Right atrium auricular region (tissue), 2 donors: Measurements from ENCODE around the gene NXNL2. TPM values are rescaled to one million over a fixed set of nuclear protein-coding genes. Genes with fewer than 3 reads are reported as not detected.

ENCODE experiments used
- DNase-seq: peaks from one replicate; pipeline ENCODE4 v3.0.0-alpha.2; 2019; ENCODE audit warnings: low spot score
- H3K27ac ChIP-seq, 2 donors: fragments of 200-600 bp; sonication (generic); 1 replicate in 1 of 2; 2 replicates in 1 of 2; pipeline ENCODE4 v1.5.1; 2016 to 2019
- H3K27me3 ChIP-seq, 2 donors: fragments of 200-600 bp; sonication (generic); one replicate each; pipeline versions ENCODE4 v1.5.1 to v1.6.0; 2017 to 2019
- H3K36me3 ChIP-seq: fragments of 200-600 bp; sonication (generic); one replicate; pipeline ENCODE4 v1.5.1; 2016
- H3K4me1 ChIP-seq, 2 donors: fragments of 200-600 bp; sonication (generic); one replicate each; pipeline versions ENCODE4 v1.5.1 to v1.6.0; 2017 to 2019
- H3K4me3 ChIP-seq, 2 donors: fragments of 200-600 bp; sonication (generic); 1 replicate in 1 of 2; 2 replicates in 1 of 2; pipeline ENCODE4 v1.5.1; 2017 to 2019; ENCODE audit warnings: mild to moderate bottlenecking in 1 of 2, moderate library complexity in 1 of 2
- H3K9me3 ChIP-seq, 2 donors: fragments of 200-600 bp; sonication (generic); one replicate each; pipeline ENCODE4 v1.5.1; 2019
- CTCF ChIP-seq, 2 donors: fragments of 200-600 bp; sonication (generic); IDR thresholded peaks; one replicate each; pipeline ENCODE4 v1.5.1; 2019; ENCODE audit warnings: antibody characterized with exemption in 2 of 2
- total RNA-seq, 2 donors: library from RNA; depleted of rRNA; stranded (reverse); fragments of >200 nt; gene quantifications; one replicate each; pipeline ENCODE4 v1.1.0, GENCODE V29; 2016

The NXNL2 gene
- total RNA-seq, 2 donors from 2014 or later, result not detected

DNA sequence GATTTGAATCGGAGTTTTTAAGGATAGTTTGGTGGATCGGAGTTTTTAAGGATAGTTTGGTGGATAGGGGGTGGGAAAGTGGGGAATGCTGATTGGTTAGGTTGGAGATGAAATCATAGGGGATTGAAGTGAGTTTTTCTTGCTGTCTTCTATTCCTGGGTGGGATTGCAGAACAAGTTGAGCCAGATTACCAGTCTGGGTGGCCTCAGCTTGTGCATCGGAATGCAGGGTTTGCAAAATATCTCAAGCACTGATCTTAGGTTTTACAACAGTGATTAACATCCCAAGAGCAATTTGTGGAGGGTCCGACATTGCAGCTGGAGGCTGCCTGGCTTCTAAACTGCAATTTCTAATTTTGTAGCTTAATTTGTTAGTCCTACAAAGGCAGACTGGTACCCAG is 23.1 kb upstream of the NXNL2 start:
- Histone ChIP-seq H3K9me3 (peaks cover 0 to 7% of the 10 kb centered on the region in 2 donors), H3K4me3 (no peak overlapping the region), H3K36me3 (no peaks in the 10 kb centered on the region), H3K27ac (no peak overlapping the region), H3K4me1 (no peaks in the 10 kb centered on the region), H3K27me3 (no peaks in the 10 kb centered on the region)
- no peak for TF ChIP-seq CTCF (IDR thresholded peaks at IDR 0.05)
- no peak for DNase-seq

DNA sequence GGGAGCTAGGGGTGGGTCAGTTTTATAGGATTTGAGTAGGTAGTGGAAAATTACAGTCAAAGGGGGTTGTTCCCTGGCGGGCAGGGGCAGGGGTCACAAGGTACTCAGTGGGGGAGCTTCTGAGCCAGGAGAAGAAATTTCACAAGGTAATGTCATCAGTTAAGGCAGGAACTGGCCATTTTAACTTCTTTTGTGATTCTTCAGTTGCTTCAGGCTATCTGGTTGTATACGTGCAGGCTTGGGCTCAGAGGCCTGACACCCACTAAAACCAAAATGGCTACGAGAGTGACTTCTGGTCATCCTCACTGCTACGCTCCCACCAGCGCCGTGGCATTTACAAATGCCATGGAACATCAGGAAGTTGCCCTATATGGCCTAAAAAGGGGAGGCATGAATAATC is 20.7 kb upstream of the NXNL2 start:
- H3K4me1 ChIP-seq, result no peaks in the 10 kb centered on the region
- no peak overlapping the region for H3K27ac ChIP-seq
- H3K36me3 ChIP-seq, result no peaks in the 10 kb centered on the region
- TF ChIP-seq CTCF (IDR thresholded peaks at IDR 0.05), result no peak
- no peaks in the 10 kb centered on the region for H3K9me3 ChIP-seq
- DNase-seq, result no peak
- no peak overlapping the region for H3K4me3 ChIP-seq
- H3K27me3 ChIP-seq, result no peaks in the 10 kb centered on the region

- Histone ChIP-seq H3K4me3 (no peak overlapping the region), H3K4me1 (no peaks in the 10 kb centered on the region), H3K9me3 (no peaks in the 10 kb centered on the region), H3K27me3 (no peaks in the 10 kb centered on the region), H3K36me3 (no peaks in the 10 kb centered on the region), H3K27ac (no peak overlapping the region)
- no peak for TF ChIP-seq CTCF (IDR thresholded peaks at IDR 0.05)
- no peak for DNase-seq
These were observed 13.7 kb upstream of the NXNL2 start for GRCh38 chr9:88521308-88521707.

GRCh38 chr9:88522360-88522759 is 12.6 kb upstream of the NXNL2 start:
- DNase-seq, result no peak

GRCh38 chr9:88523056-88523455 is 11.9 kb upstream of the NXNL2 start:
- Histone ChIP-seq H3K27me3 (no peaks in the 10 kb centered on the region), H3K9me3 (no peaks in the 10 kb centered on the region), H3K4me1 (no peaks in the 10 kb centered on the region), H3K36me3 (no peaks in the 10 kb centered on the region), H3K27ac (no peak overlapping the region), H3K4me3 (no peak overlapping the region)
- no peak for TF ChIP-seq CTCF (IDR thresholded peaks at IDR 0.05)
- no peak for DNase-seq

More at GRCh38 chr9:88522360-88522759, 12.6 kb upstream of the NXNL2 start:
- no peak for TF ChIP-seq CTCF (IDR thresholded peaks at IDR 0.05)
- Histone ChIP-seq H3K27me3 (no peaks in the 10 kb centered on the region), H3K9me3 (no peaks in the 10 kb centered on the region), H3K27ac (no peak overlapping the region), H3K4me1 (no peaks in the 10 kb centered on the region), H3K36me3 (no peaks in the 10 kb centered on the region), H3K4me3 (no peak overlapping the region)

DNA sequence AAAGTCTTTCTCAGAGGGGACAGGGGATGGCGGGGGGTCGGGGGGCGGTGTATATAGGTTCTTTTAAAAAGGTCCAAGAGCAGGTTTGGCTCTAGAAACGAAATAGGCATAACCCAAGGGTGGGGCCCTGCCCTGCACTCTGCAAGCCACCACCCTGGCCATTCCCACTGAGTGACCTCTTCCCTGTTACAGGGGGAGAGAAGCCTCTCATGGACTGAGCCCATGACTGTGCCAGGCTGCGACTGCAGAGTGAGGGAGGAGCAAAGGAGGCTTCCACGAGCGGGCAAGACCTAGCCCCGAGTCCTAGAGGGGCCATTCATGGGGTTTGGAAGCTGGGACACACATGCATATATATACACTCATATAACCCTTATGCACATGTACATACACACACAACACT is 10.1 kb upstream of the NXNL2 start:
- DNase-seq, result no peak
- no peak overlapping the region for H3K27ac ChIP-seq
- no peaks in the 10 kb centered on the region for H3K9me3 ChIP-seq
- no peaks in the 10 kb centered on the region for H3K36me3 ChIP-seq
- TF ChIP-seq CTCF (IDR thresholded peaks at IDR 0.05), result no peak
- H3K27me3 ChIP-seq, result no peaks in the 10 kb centered on the region
- H3K4me1 ChIP-seq, result no peaks in the 10 kb centered on the region
- H3K4me3 ChIP-seq, result no peak overlapping the region
